Activated CD4-positive, alpha-beta memory T cell treated with anti-CD3 and anti-CD28 coated beads for 36 hours (primary cell): ENCODE measurements around the gene STARD3. TPM values are rescaled to one million over a fixed set of nuclear protein-coding genes. Genes with fewer than 3 reads are reported as not detected.

Experiments
- CTCF ChIA-PET: fragments of 350-600 bp; sonication (Branson Sonifier 250); formaldehyde crosslinking; loops from one replicate; lab custom pipeline; 2021; ENCODE audit warnings: antibody characterized with exemption, inconsistent platforms; lab: Charles Lee
- POLR2A ChIA-PET: fragments of 350-600 bp; sonication (Branson Sonifier 250); formaldehyde crosslinking; loops from one replicate; lab custom pipeline; 2021; ENCODE audit warnings: antibody characterized with exemption; lab: Charles Lee
- DNase-seq: peaks from one replicate; pipeline ENCODE4 v3.0.0-alpha.2; 2020
- H3K27ac Mint-ChIP-seq: one replicate; pipeline ENCODE4 v1.8.0; 2021; ENCODE audit warnings: mixed read lengths
- H3K27me3 Mint-ChIP-seq: one replicate; pipeline ENCODE4 v1.8.0; 2021; ENCODE audit warnings: mixed read lengths
- H3K36me3 Mint-ChIP-seq: one replicate; pipeline ENCODE4 v1.8.0; 2021; ENCODE audit warnings: mixed read lengths
- H3K4me1 Mint-ChIP-seq: one replicate; pipeline ENCODE4 v1.8.0; 2021; ENCODE audit warnings: low read depth, mixed read lengths
- H3K4me3 Mint-ChIP-seq: one replicate; pipeline ENCODE4 v1.8.0; 2021; ENCODE audit warnings: mild to moderate bottlenecking, mixed read lengths
- H3K9me3 Mint-ChIP-seq: one replicate; pipeline ENCODE4 v1.8.0; 2021; ENCODE audit warnings: mixed read lengths
- intact Hi-C: fragments of 100-400 bp; cut with micrococcal nuclease; formaldehyde crosslinking; loops from one replicate; pipeline ENCODE4 v1.15.1; 2023
- total RNA-seq, 2 experiments: library from RNA; stranded (reverse); gene quantifications; one replicate each; pipeline ENCODE4 v1.2.3, GENCODE V29; 2021

STARD3 gene
- total RNA-seq, 2 experiments from 2014 or later = 53.6 to 60.3 TPM

GRCh38 chr17:39617100-39617445, 19.9 kb upstream of the STARD3 start:
- H3K36me3 Mint-ChIP-seq = no peaks in the 10 kb centered on the region
- H3K9me3 Mint-ChIP-seq = no peaks in the 10 kb centered on the region
- peak overlapping the region; percentile 53 for H3K4me3 Mint-ChIP-seq
- intact Hi-C loops = no loop called here
- peaks cover 11% of the 10 kb centered on the region for H3K27me3 Mint-ChIP-seq
- no peak overlapping the region for H3K27ac Mint-ChIP-seq
- ChIA-PET CTCF (interaction anchor here (1.5 kb wide), 1 partner anchor 69 kb away, joined by 7 read pairs; no protein-coding TSS in a partner anchor), POLR2A (no interaction called here)
- H3K4me1 Mint-ChIP-seq = peaks cover 4% of the 10 kb centered on the region
- no peak for DNase-seq

GRCh38 chr17:39617446-39618245, 19.3 kb upstream of the STARD3 start:
- no peak overlapping the region for H3K27ac Mint-ChIP-seq
- POLR2A ChIA-PET = interaction anchor here (1.0 kb wide), 1 partner anchor 12 kb away, joined by 4 read pairs; no protein-coding TSS in a partner anchor
- H3K4me3 Mint-ChIP-seq = peak overlapping the region; percentile 61
- DNase-seq = peak; percentile 60
- intact Hi-C loops = no loop called here
- peaks cover 11% of the 10 kb centered on the region for H3K27me3 Mint-ChIP-seq
- CTCF ChIA-PET = interaction anchor here (1.5 to 8.6 kb wide), 2 partner anchors 15 to 70 kb away, joined by 7 to 178 read pairs; no protein-coding TSS in a partner anchor
- no peaks in the 10 kb centered on the region for H3K36me3 Mint-ChIP-seq
- no peaks in the 10 kb centered on the region for H3K9me3 Mint-ChIP-seq
- peaks cover 10% of the 10 kb centered on the region for H3K4me1 Mint-ChIP-seq

- peaks cover 5% of the 10 kb centered on the region for H3K27me3 Mint-ChIP-seq
- no peaks in the 10 kb centered on the region for H3K36me3 Mint-ChIP-seq
- peak overlapping the region; percentile 61 for H3K4me3 Mint-ChIP-seq
- H3K4me1 Mint-ChIP-seq = peaks cover 15% of the 10 kb centered on the region
- H3K27ac Mint-ChIP-seq = no peak overlapping the region
- no peak for DNase-seq
- no peaks in the 10 kb centered on the region for H3K9me3 Mint-ChIP-seq
- ChIA-PET POLR2A (interaction anchor here (1.0 kb wide), 1 partner anchor 13 kb away, joined by 4 read pairs; no protein-coding TSS in a partner anchor), CTCF (interaction anchor here (0.5 to 8.6 kb wide), 9 partner anchors 10 to 1036 kb away, joined by 3 to 178 read pairs (median 4); no protein-coding TSS in a partner anchor)
- intact Hi-C loops = no loop called here
Observed at GRCh38 chr17:39618246-39618913, 18.6 kb upstream of the STARD3 start.

GRCh38 chr17:39618956-39619785, 17.8 kb upstream of the STARD3 start:
- H3K27me3 Mint-ChIP-seq = peaks cover 5% of the 10 kb centered on the region
- H3K4me3 Mint-ChIP-seq = no peak overlapping the region
- H3K36me3 Mint-ChIP-seq = no peaks in the 10 kb centered on the region
- intact Hi-C loops = no loop called here
- peaks cover 17% of the 10 kb centered on the region for H3K4me1 Mint-ChIP-seq
- no peak for DNase-seq
- CTCF ChIA-PET = interaction anchor here (0.5 to 8.6 kb wide), 11 partner anchors 9 to 1037 kb away, joined by 3 to 178 read pairs (median 5); no protein-coding TSS in a partner anchor
- H3K27ac Mint-ChIP-seq = no peak overlapping the region
- H3K9me3 Mint-ChIP-seq = no peaks in the 10 kb centered on the region
- POLR2A ChIA-PET = interaction anchor here (0.6 kb wide), 1 partner anchor 136 kb away, joined by 6 read pairs; no protein-coding TSS in a partner anchor

GRCh38 chr17:39619786-39620101, 17.2 kb upstream of the STARD3 start:
- H3K36me3 Mint-ChIP-seq = no peaks in the 10 kb centered on the region
- H3K27ac Mint-ChIP-seq = no peak overlapping the region
- peaks cover 17% of the 10 kb centered on the region for H3K4me1 Mint-ChIP-seq
- no peak overlapping the region for H3K4me3 Mint-ChIP-seq
- intact Hi-C loops = loop anchor here (5.0 kb wide), 1 partner anchor 113 kb away; the partner anchor contains the start of gene MIEN1
- no peaks in the 10 kb centered on the region for H3K9me3 Mint-ChIP-seq
- ChIA-PET CTCF (interaction anchor here (0.8 to 8.6 kb wide), 11 partner anchors 8 to 161 kb away, joined by 3 to 178 read pairs (median 5); partner anchors contain the start of gene PNMT), POLR2A (interaction anchor here (0.6 kb wide), 1 partner anchor 135 kb away, joined by 6 read pairs; no protein-coding TSS in a partner anchor)
- H3K27me3 Mint-ChIP-seq = peaks cover 8% of the 10 kb centered on the region
- DNase-seq = no peak

- H3K9me3 Mint-ChIP-seq = no peaks in the 10 kb centered on the region
- ChIA-PET POLR2A (interaction anchor here (0.9 to 1.4 kb wide), 3 partner anchors 135 to 358 kb away, joined by 3 to 5 read pairs (median 3); partner anchors contain the start of gene PSMD3), CTCF (interaction anchor here (0.5 to 8.6 kb wide), 76 partner anchors 9 to 491 kb away, joined by 3 to 178 read pairs (median 5); partner anchors contain the start of genes ERBB2, IKZF3, LRRC3C and MIEN1)
- no peaks in the 10 kb centered on the region for H3K36me3 Mint-ChIP-seq
- peak overlapping the region; percentile 76 for H3K4me3 Mint-ChIP-seq
- peak; percentile 92 for DNase-seq
- intact Hi-C loops = loop anchor here (1.0 to 5.0 kb wide), 5 partner anchors 13 to 359 kb away; partner anchors contain the start of genes MIEN1 and PSMD3
- H3K27ac Mint-ChIP-seq = peak overlapping the region; percentile 97
- H3K4me1 Mint-ChIP-seq = peaks cover 23% of the 10 kb centered on the region
- H3K27me3 Mint-ChIP-seq = peaks cover 20% of the 10 kb centered on the region
Observed at GRCh38 chr17:39621523-39622379, 15.2 kb upstream of the STARD3 start.

- Mint-ChIP-seq H3K4me3 (peak overlapping the region; percentile 76), H3K4me1 (peaks cover 25% of the 10 kb centered on the region), H3K27ac (peak overlapping the region; percentile 97), H3K36me3 (no peaks in the 10 kb centered on the region), H3K27me3 (peaks cover 22% of the 10 kb centered on the region), H3K9me3 (no peaks in the 10 kb centered on the region)
- intact Hi-C loops = loop anchor here (1.0 to 5.0 kb wide), 6 partner anchors 12 to 358 kb away; partner anchors contain the start of genes MIEN1 and PSMD3
- DNase-seq = peak; percentile 84
- ChIA-PET CTCF (interaction anchor here (0.6 to 8.6 kb wide), 42 partner anchors 10 to 491 kb away, joined by 3 to 178 read pairs (median 6); partner anchors contain the start of genes LRRC3C, MIEN1, NEUROD2 and ORMDL3), POLR2A (interaction anchor here (0.9 to 1.4 kb wide), 3 partner anchors 19 to 358 kb away, joined by 3 to 5 read pairs (median 3); partner anchors contain the start of gene PSMD3)
Observed at GRCh38 chr17:39622380-39623006, 14.5 kb upstream of the STARD3 start.

- H3K36me3 Mint-ChIP-seq = no peaks in the 10 kb centered on the region
- intact Hi-C loops = loop anchor here (1.0 to 5.0 kb wide), 3 partner anchors 75 to 357 kb away; partner anchors contain the start of genes MIEN1 and PSMD3
- no peaks in the 10 kb centered on the region for H3K9me3 Mint-ChIP-seq
- CTCF ChIA-PET = interaction anchor here (0.6 to 8.6 kb wide), 45 partner anchors 10 to 567 kb away, joined by 3 to 178 read pairs (median 4); partner anchors contain the start of genes MED1, MIEN1, NEUROD2 and PGAP3
- H3K4me1 Mint-ChIP-seq = peaks cover 25% of the 10 kb centered on the region
- peaks cover 30% of the 10 kb centered on the region for H3K27me3 Mint-ChIP-seq
- peak overlapping the region; percentile 56 for H3K27ac Mint-ChIP-seq
- H3K4me3 Mint-ChIP-seq = peak overlapping the region; percentile 57
- POLR2A ChIA-PET = interaction anchor here (0.8 to 1.6 kb wide), 3 partner anchors 17 to 45 kb away, joined by 3 to 4 read pairs (median 3); partner anchors contain the start of gene PNMT
- DNase-seq = peak; percentile 93
Observed at GRCh38 chr17:39623356-39623950, 13.5 kb upstream of the STARD3 start.

- Mint-ChIP-seq H3K36me3 (no peaks in the 10 kb centered on the region), H3K27ac (no peak overlapping the region), H3K9me3 (no peaks in the 10 kb centered on the region), H3K4me3 (no peak overlapping the region), H3K4me1 (peaks cover 25% of the 10 kb centered on the region), H3K27me3 (peaks cover 34% of the 10 kb centered on the region)
- no peak for DNase-seq
- POLR2A ChIA-PET = interaction anchor here (1.6 kb wide), 1 partner anchor 44 kb away, joined by 4 read pairs; the partner anchor contains the start of gene PNMT
- CTCF ChIA-PET = interaction anchor here (0.6 to 8.6 kb wide), 12 partner anchors 9 to 357 kb away, joined by 3 to 178 read pairs (median 5); partner anchors contain the start of gene PSMD3
- intact Hi-C loops = loop anchor here (5.0 kb wide), 1 partner anchor 108 kb away; the partner anchor contains the start of gene MIEN1
Observed at GRCh38 chr17:39624313-39624712, 12.6 kb upstream of the STARD3 start.
